GM23338 (cell line): ENCODE results near the gene CSNK1E.

Experiments
- EZH2 ChIP-seq: fragments of 200-600 bp; sonication (generic); IDR thresholded peaks from one replicate; pipeline ENCODE4 v1.8.0; 2017; ENCODE audit warnings: antibody characterized with exemption, mild to moderate bottlenecking, low read depth; ENCODE audit not compliant: unreplicated experiment
- EZH2phosphoT487 ChIP-seq: fragments of 200-600 bp; sonication (generic); IDR thresholded peaks from one replicate; pipeline ENCODE4 v1.8.1; 2018; ENCODE audit warnings: antibody characterized with exemption; ENCODE audit not compliant: unreplicated experiment
- POLR2AphosphoS5 ChIP-seq: IDR thresholded peaks from 2 replicates; pipeline ENCODE4 v1.6.1; 2016; ENCODE audit warnings: antibody characterized with exemption, low read depth
- TF ChIP-seq, protein P1 (sequence below), 2 experiments: fragments of 200-600 bp in 1 of 2; sonication (generic) in 1 of 2; conservative IDR thresholded peaks; 2 replicates each; pipeline versions ENCODE4 v1.5.1 to v1.6.1; 2016 to 2017; ENCODE audit warnings: antibody characterized with exemption in 2 of 2, low read depth in 2 of 2, mild to moderate bottlenecking in 2 of 2, moderate library complexity in 1 of 2

DNA sequence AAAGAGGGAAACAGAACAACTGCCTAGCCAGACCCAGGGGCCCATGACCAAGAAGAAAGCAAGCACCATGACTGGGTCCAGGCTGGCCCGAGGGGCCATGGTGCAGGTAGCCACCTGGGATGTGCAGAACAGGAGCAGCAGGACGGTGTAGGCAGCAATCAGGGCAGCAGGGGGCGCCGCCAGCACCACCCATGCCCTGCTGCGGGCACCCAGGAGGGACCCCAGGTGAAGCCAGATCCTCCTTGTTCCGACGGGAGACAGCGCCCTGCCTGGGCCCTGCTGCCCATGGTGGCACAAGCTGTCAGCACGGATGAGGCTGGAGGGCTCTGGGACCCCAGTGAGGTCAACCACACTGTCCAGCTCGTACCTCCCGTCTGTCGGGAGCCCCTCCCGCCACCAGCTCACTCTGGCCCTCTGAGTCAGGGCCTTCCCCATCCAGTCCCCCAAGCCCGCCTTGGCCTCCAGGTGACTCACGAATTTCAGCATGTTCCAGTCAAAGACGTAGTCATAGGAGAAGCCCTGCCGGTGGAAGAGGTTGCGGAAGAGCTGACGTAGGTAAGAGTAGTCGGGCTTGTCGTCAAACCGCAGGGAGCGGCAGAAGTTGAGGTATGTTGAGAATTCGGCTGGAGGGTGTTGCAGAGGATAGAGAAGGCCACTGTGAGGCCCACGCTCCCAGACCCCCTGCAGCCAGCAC is 18.8 kb downstream of the CSNK1E start:
- no peak for TF ChIP-seq EZH2phosphoT487
- TF ChIP-seq POLR2AphosphoS5, result no peak; the same call in 1 of the 2 replicates
- no peak for TF ChIP-seq EZH2
- TF ChIP-seq, protein P1, sequence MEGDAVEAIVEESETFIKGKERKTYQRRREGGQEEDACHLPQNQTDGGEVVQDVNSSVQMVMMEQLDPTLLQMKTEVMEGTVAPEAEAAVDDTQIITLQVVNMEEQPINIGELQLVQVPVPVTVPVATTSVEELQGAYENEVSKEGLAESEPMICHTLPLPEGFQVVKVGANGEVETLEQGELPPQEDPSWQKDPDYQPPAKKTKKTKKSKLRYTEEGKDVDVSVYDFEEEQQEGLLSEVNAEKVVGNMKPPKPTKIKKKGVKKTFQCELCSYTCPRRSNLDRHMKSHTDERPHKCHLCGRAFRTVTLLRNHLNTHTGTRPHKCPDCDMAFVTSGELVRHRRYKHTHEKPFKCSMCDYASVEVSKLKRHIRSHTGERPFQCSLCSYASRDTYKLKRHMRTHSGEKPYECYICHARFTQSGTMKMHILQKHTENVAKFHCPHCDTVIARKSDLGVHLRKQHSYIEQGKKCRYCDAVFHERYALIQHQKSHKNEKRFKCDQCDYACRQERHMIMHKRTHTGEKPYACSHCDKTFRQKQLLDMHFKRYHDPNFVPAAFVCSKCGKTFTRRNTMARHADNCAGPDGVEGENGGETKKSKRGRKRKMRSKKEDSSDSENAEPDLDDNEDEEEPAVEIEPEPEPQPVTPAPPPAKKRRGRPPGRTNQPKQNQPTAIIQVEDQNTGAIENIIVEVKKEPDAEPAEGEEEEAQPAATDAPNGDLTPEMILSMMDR (conservative IDR thresholded peaks at IDR 0.05; ENCODE audit: low read depth in 2 of 2), result peak; percentile 59 to 80
